K562 (cell line): ENCODE results near the gene RFC2. TPM values are rescaled to one million over a fixed set of nuclear protein-coding genes. Genes with fewer than 3 reads are reported as not detected.

ENCODE experiments used
- ATAC-seq: fragments of 200-7000 bp; cut with Tn5 transposase; 3 replicates; pipeline ENCODE4 v1.9.1; 2020; ENCODE audit warnings: moderate library complexity
- BruUV-seq: library from RNA; stranded (reverse); fragments of 400-500 nt; replicated peaks from 2 replicates; lab custom pipeline; 2021; lab: Mats Ljungman, UMichigan
- CTCF ChIA-PET: fragments of 300-600 bp; formaldehyde crosslinking; extraction: SDS; loops from one replicate; lab custom pipeline; 2021; ENCODE audit warnings: low intra/inter-chr PET ratio; lab: Yijun Ruan, JAX
- POLR2A ChIA-PET: fragments of 300-600, 350-650 bp; sonication (Branson Sonifier 250); formaldehyde crosslinking; extraction: SDS; loops from one replicate; lab custom pipeline; 2021; ENCODE audit warnings: antibody characterized with exemption, inconsistent platforms; lab: Yijun Ruan, JAX
- DNase-seq, 4 experiments: peaks; one replicate each; pipeline versions ENCODE4 v3.0.0 to v3.0.0-alpha.2; 2011 to 2018; ENCODE audit warnings: low spot score in 3 of 4, mixed read lengths in 3 of 4; ENCODE audit errors: extremely low read depth in 1 of 4
- FAIRE-seq: peaks from 2 replicates; lab custom pipeline; 2011; peaks lifted over from hg19 to GRCh38; lab: Jason Lieb, UNC
- H2AFZ ChIP-seq: 2 replicates; pipeline ENCODE4 v1.6.0; 2011; ENCODE audit warnings: low read depth, low read length, control low read depth, inconsistent platforms
- H3K27ac ChIP-seq: fragments of 200-600 bp; 3 replicates; pipeline ENCODE4 v1.8.0; 2011; ENCODE audit warnings: low read depth, mild to moderate bottlenecking, control low read depth, inconsistent platforms, low read length, moderate library complexity, mixed read lengths; ENCODE audit errors: extremely low read depth
- H3K27me3 ChIP-seq, 2 experiments: fragments of 300-600 bp in 1 of 2; 2 replicates in 1 of 2; 3 replicates in 1 of 2; pipeline versions ENCODE4 v1.6.0 to v1.8.0; 2011; ENCODE audit warnings: inconsistent platforms in 2 of 2, low read length in 2 of 2, mild to moderate bottlenecking in 1 of 2, mixed read lengths in 1 of 2, moderate library complexity in 1 of 2; ENCODE audit not compliant: control insufficient read depth in 2 of 2, insufficient read depth in 2 of 2
- H3K36me3 ChIP-seq: fragments of 300-600 bp; 3 replicates; pipeline ENCODE4 v1.8.0; 2011; ENCODE audit warnings: mild to moderate bottlenecking, low read length, inconsistent platforms; ENCODE audit not compliant: control insufficient read depth, insufficient read depth
- H3K4me1 ChIP-seq, 2 experiments: fragments of 200-600 bp in 1 of 2; replicated peaks in 1 of 2; 2 replicates in 1 of 2; 3 replicates in 1 of 2; pipeline versions ENCODE4 v1.5.1 to v1.8.0; 2011; ENCODE audit warnings: inconsistent platforms in 2 of 2, low read length in 2 of 2, mild to moderate bottlenecking in 1 of 2, mixed read lengths in 1 of 2, moderate library complexity in 1 of 2; ENCODE audit not compliant: control insufficient read depth in 2 of 2, insufficient read depth in 2 of 2
- H3K4me2 ChIP-seq: 2 replicates; pipeline ENCODE4 v1.6.1; 2011; ENCODE audit warnings: low read length, control low read depth, inconsistent platforms, mixed read lengths; ENCODE audit not compliant: insufficient read depth
- H3K4me3 ChIP-seq: fragments of 200-600 bp; sonication (generic), shearing (Covaris generic); 2 replicates; pipeline ENCODE4 v1.5.1; 2016; ENCODE audit warnings: control low read depth, inconsistent platforms
- H3K79me2 ChIP-seq: fragments of 200-600 bp; 3 replicates; pipeline ENCODE4 v1.8.0; 2011; ENCODE audit warnings: low read length, inconsistent platforms; ENCODE audit not compliant: control insufficient read depth, insufficient read depth
- H3K9ac ChIP-seq, 2 experiments: 2 replicates each; pipeline versions ENCODE4 v1.6.0 to v1.6.1; 2011; ENCODE audit warnings: low read depth in 2 of 2, low read length in 2 of 2, control low read depth in 1 of 2, inconsistent platforms in 1 of 2, mild to moderate bottlenecking in 1 of 2, mixed read lengths in 1 of 2; ENCODE audit not compliant: insufficient read depth in 1 of 2
- H3K9me1 ChIP-seq: one replicate; pipeline ENCODE4 v1.6.0; 2011; ENCODE audit warnings: inconsistent platforms, mild to moderate bottlenecking, low read length, moderate library complexity; ENCODE audit not compliant: control insufficient read depth, insufficient read depth
- H3K9me3 ChIP-seq: replicated peaks from 2 replicates; pipeline ENCODE4 v1.5.1; 2011; ENCODE audit warnings: low read depth, low read length, inconsistent platforms; ENCODE audit not compliant: control insufficient read depth, insufficient read depth
- H4K20me1 ChIP-seq: replicated peaks from 2 replicates; pipeline ENCODE4 v1.6.1; 2011; ENCODE audit warnings: low read length, inconsistent platforms, mixed read lengths; ENCODE audit not compliant: control insufficient read depth, insufficient read depth
- CEBPB ChIP-seq: fragments of 450-650 bp; IDR thresholded peaks from 2 replicates; pipeline ENCODE4 v1.6.1; 2016; ENCODE audit warnings: missing genetic modification characterization, missing compliant biosample characterization
- CEBPG ChIP-seq, 3 experiments: fragments of 200-800 bp in 1 of 3; sonication (Bioruptor generic) in 1 of 3; sonication (generic) in 1 of 3; formaldehyde crosslinking in 1 of 3; IDR thresholded peaks in 2 of 3; conservative IDR thresholded peaks in 1 of 3; 2 replicates each; pipeline versions ENCODE4 v1.6.1 to v1.8.0; 2016 to 2022; ENCODE audit warnings: missing compliant biosample characterization in 2 of 3, missing genetic modification characterization in 2 of 3, mild to moderate bottlenecking in 1 of 3, missing genetic modification reagents in 1 of 3
- PREB ChIP-seq: sonication (generic); formaldehyde crosslinking; IDR thresholded peaks from 2 replicates; pipeline ENCODE4 v1.8.1; 2023; ENCODE audit warnings: mild to moderate bottlenecking, missing genetic modification reagents
- RAD21 ChIP-seq, 2 experiments: fragments of 250-450 bp in 1 of 2; fragments of 450-650 bp in 1 of 2; sonication (Bioruptor Pico) in 1 of 2; formaldehyde crosslinking in 1 of 2; IDR thresholded peaks in 1 of 2; conservative IDR thresholded peaks in 1 of 2; 2 replicates each; pipeline versions ENCODE4 v1.4.0 to v1.8.0; 2020 to 2022; ENCODE audit warnings: mild to moderate bottlenecking in 2 of 2, moderate library complexity in 1 of 2
- WGBS: fragments of 100-300 bp; shearing (Covaris generic); methylation state at CpG from one replicate; pipeline ENCODE4 v1.1.6; 2016; ENCODE audit warnings: low coverage, mixed read lengths; ENCODE audit not compliant: insufficient coverage; ENCODE audit errors: missing lambda C conversion rate; 5-methylcytosine and 5-hydroxymethylcytosine counted together
- in situ Hi-C: fragments of 300-500 bp; cut with MboI; formaldehyde crosslinking; loops from 4 replicates; pipeline ENCODE4 v1.15.0; 2018; ENCODE audit warnings: inconsistent platforms, mixed read lengths
- intact Hi-C: fragments of 100-400 bp; cut with micrococcal nuclease; formaldehyde crosslinking; loops from 2 replicates; pipeline ENCODE4 v1.14.2; 2022
- polyA plus RNA-seq, 8 experiments: library from polyadenylated mRNA; depleted of rRNA in 4 of 8; stranded (reverse) in 5 of 8; unstranded in 3 of 8; fragments of >200 nt; fragmentation: Nextera tagmentation in 2 of 8; fragmentation: Illumina TruSeq in 1 of 8; extraction: Ambion mirVana in 2 of 8; extraction: Trizol in 1 of 8; gene quantifications; 2 replicates each; pipeline versions ENCODE4 v1.2.1 to v1.2.3, GENCODE V29; 2011 to 2014; ENCODE audit warnings: inconsistent platforms in 1 of 8, missing spikeins in 1 of 8
- total RNA-seq, 7 experiments: library from RNA; depleted of rRNA in 6 of 7; stranded (reverse); fragments of >200 nt in 6 of 7; fragmentation: Illumina TruSeq in 2 of 7; extraction: Trizol in 2 of 7; gene quantifications; 2 replicates each; pipeline versions ENCODE4 v1.2.1 to v1.2.3, GENCODE V29; 2011 to 2021; ENCODE audit warnings: low replicate concordance in 1 of 7

Gene RFC2
- total and polyA plus RNA-seq, 9 of the 15 experiments (the other 6 are each of a cell fraction or from before 2014, with no cell fraction given), result 32.5 to 161 (median 102) TPM

GRCh38 chr7:74182453-74183090 is 71.6 kb downstream of the RFC2 start:
- TF ChIP-seq CEBPB (tag) (peak; percentile 68), PREB (CRISPR knock-in tag) (0 out of 2 replicates have a peak, but pooled peaks have one; percentile 50), CEBPG (CRISPR knock-in tag; IDR thresholded peaks at IDR 0.05) (no peak), CEBPG (tag; conservative IDR thresholded peaks at IDR 0.05 in 1 of 2, IDR thresholded peaks at IDR 0.05 in 1 of 2) (peak in 1 of 2 experiments; percentile 51; a peak in 1 of 4 replicates), RAD21 (CRISPR knock-in tag; conservative IDR thresholded peaks at IDR 0.05 in 1 of 2, IDR thresholded peaks at IDR 0.05 in 1 of 2) (no peak)
- 79% methylated on average over 6 of the region's 6 CpGs for WGBS
- H3K27me3 ChIP-seq, result no peaks in the 10 kb centered on the region
- peaks cover 0 to 11% of the 10 kb centered on the region in 2 experiments; a peak in 3 of 5 replicates for H3K4me1 ChIP-seq
- in situ Hi-C loops, result no loop called here
- ATAC-seq, result no peak; the same call in 2 of the 3 replicates
- peak overlapping the region in 1 of 2 experiments; percentile 55; a peak in 1 of 4 replicates for H3K9ac ChIP-seq
- H3K36me3 ChIP-seq, result peaks cover 96% of the 10 kb centered on the region
- DNase-seq, result no peak
- H2AFZ ChIP-seq, result no peak overlapping the region
- intact Hi-C loops, result loop anchor here (1.0 kb wide), 1 partner anchor 114 kb away; no protein-coding TSS in a partner anchor
- no TSS peak for BruUV-seq
- no peaks in the 10 kb centered on the region for H3K9me1 ChIP-seq
- no peaks in the 10 kb centered on the region for H3K9me3 ChIP-seq
- peaks cover 100% of the 10 kb centered on the region for H3K79me2 ChIP-seq
- ChIA-PET CTCF (interaction anchor here (0.5 to 2.3 kb wide), 3 partner anchors 115 to 357 kb away, joined by 3 to 11 read pairs (median 3); no protein-coding TSS in a partner anchor), POLR2A (interaction anchor here (0.6 to 3.5 kb wide), 8 partner anchors 8 to 156 kb away, joined by 3 to 29 read pairs (median 6); partner anchors contain the start of genes EIF4H and LIMK1)
- H4K20me1 ChIP-seq, result peaks cover 88% of the 10 kb centered on the region
- FAIRE-seq, result no peak
- no peak overlapping the region for H3K4me2 ChIP-seq
- peak overlapping the region; percentile 8; the same call in 1 of the 3 replicates for H3K27ac ChIP-seq
- H3K4me3 ChIP-seq, result no peak overlapping the region
